Vagina (tissue), 2 donors: ENCODE measurements around the gene S100PBP. TPM values are rescaled to one million over a fixed set of nuclear protein-coding genes. Genes with fewer than 3 reads are reported as not detected.

Source experiments
- DNase-seq, 2 donors: peaks; one replicate each; pipeline ENCODE4 v3.0.0-alpha.2; 2017; ENCODE audit errors: extremely low spot score in 2 of 2
- H3K27ac ChIP-seq: fragments of 200-600 bp; sonication (generic); one replicate; pipeline ENCODE4 v1.5.1; 2019
- H3K27me3 ChIP-seq: fragments of 200-600 bp; sonication (generic); one replicate; pipeline ENCODE4 v1.5.1; 2019
- H3K36me3 ChIP-seq, 2 donors: fragments of 200-600 bp; sonication (generic); one replicate each; pipeline ENCODE4 v1.5.1; 2017 to 2019
- H3K4me1 ChIP-seq: fragments of 200-600 bp; sonication (generic); one replicate; pipeline ENCODE4 v1.5.1; 2019
- H3K4me3 ChIP-seq, 2 donors: fragments of 200-600 bp; sonication (generic); 1 replicate in 1 of 2; 2 replicates in 1 of 2; pipeline ENCODE4 v1.5.1; 2016 to 2019
- H3K9me3 ChIP-seq: fragments of 200-600 bp; sonication (generic); one replicate; pipeline ENCODE4 v1.5.1; 2019
- CTCF ChIP-seq, 3 experiments: fragments of 450-650 bp in 2 of 3; fragments of 200-600 bp in 1 of 3; sonication (generic) in 1 of 3; IDR thresholded peaks; one replicate each; pipeline ENCODE4 v1.5.1; 2017 to 2019; ENCODE audit warnings: antibody characterized with exemption in 3 of 3, mild to moderate bottlenecking in 2 of 3, moderate library complexity in 2 of 3
- POLR2A ChIP-seq, 2 donors: fragments of 450-650 bp; IDR thresholded peaks; one replicate each; pipeline ENCODE4 v1.6.1; 2017; ENCODE audit warnings: antibody characterized with exemption in 2 of 2, mild to moderate bottlenecking in 2 of 2, moderate library complexity in 2 of 2
- POLR2AphosphoS5 ChIP-seq, 2 donors: sonication (generic); formaldehyde crosslinking; IDR thresholded peaks; one replicate each; pipeline ENCODE4 v1.9.0; 2017; ENCODE audit warnings: antibody characterized with exemption in 2 of 2, mild to moderate bottlenecking in 2 of 2, low read depth in 1 of 2; ENCODE audit not compliant: insufficient read depth in 1 of 2
- intact Hi-C: fragments of 100-400 bp; cut with DNase I; formaldehyde crosslinking; loops from one replicate; pipeline ENCODE4 v1.15.1; 2023
- total RNA-seq: library from RNA; depleted of rRNA; stranded (reverse); fragments of >200 nt; gene quantifications from one replicate; pipeline ENCODE4 v1.2.3, GENCODE V29; 2016

S100PBP gene
- total RNA-seq, 1 donor from 2014 or later, result 19.6 TPM

GRCh38 chr1:32828341-32828740, 10.9 kb downstream of the S100PBP start:
- H3K4me3 ChIP-seq, result no peak overlapping the region
- H3K27me3 ChIP-seq, result no peaks in the 10 kb centered on the region
- no peaks in the 10 kb centered on the region for H3K4me1 ChIP-seq
- H3K9me3 ChIP-seq, result no peaks in the 10 kb centered on the region
- DNase-seq, result no peak
- peaks cover 0 to 68% of the 10 kb centered on the region in 2 donors for H3K36me3 ChIP-seq
- no peak overlapping the region for H3K27ac ChIP-seq
- TF ChIP-seq POLR2A (IDR thresholded peaks at IDR 0.05) (no peak), POLR2AphosphoS5 (IDR thresholded peaks at IDR 0.05; ENCODE audit: insufficient read depth in 1 of 2, low read depth in 1 of 2) (no peak), CTCF (IDR thresholded peaks at IDR 0.05) (no peak)
- intact Hi-C loops, result no loop called here

- no peak for DNase-seq
- H3K4me3 ChIP-seq, result no peak overlapping the region
- intact Hi-C loops, result no loop called here
- H3K27ac ChIP-seq, result no peak overlapping the region
- no peaks in the 10 kb centered on the region for H3K9me3 ChIP-seq
- TF ChIP-seq POLR2A (IDR thresholded peaks at IDR 0.05) (no peak), POLR2AphosphoS5 (IDR thresholded peaks at IDR 0.05; ENCODE audit: insufficient read depth in 1 of 2, low read depth in 1 of 2) (no peak), CTCF (IDR thresholded peaks at IDR 0.05) (no peak)
- H3K4me1 ChIP-seq, result no peaks in the 10 kb centered on the region
- peaks cover 0 to 86% of the 10 kb centered on the region in 2 donors for H3K36me3 ChIP-seq
- H3K27me3 ChIP-seq, result no peaks in the 10 kb centered on the region
Measured at GRCh38 chr1:32830092-32830852, 12.8 kb downstream of the S100PBP start.

GRCh38 chr1:32831878-32832277, 14.4 kb downstream of the S100PBP start:
- Histone ChIP-seq H3K4me3 (no peak overlapping the region), H3K27me3 (no peaks in the 10 kb centered on the region), H3K4me1 (no peaks in the 10 kb centered on the region), H3K9me3 (no peaks in the 10 kb centered on the region), H3K36me3 (peaks cover 0 to 74% of the 10 kb centered on the region in 2 donors), H3K27ac (no peak overlapping the region)
- DNase-seq, result no peak
- intact Hi-C loops, result no loop called here
- no peak for TF ChIP-seq POLR2A (IDR thresholded peaks at IDR 0.05)
- no peak for TF ChIP-seq POLR2AphosphoS5 (IDR thresholded peaks at IDR 0.05; ENCODE audit: insufficient read depth in 1 of 2, low read depth in 1 of 2)
- no peak for TF ChIP-seq CTCF (IDR thresholded peaks at IDR 0.05)

GRCh38 chr1:32848354-32849063, 31.1 kb downstream of the S100PBP start:
- H3K36me3 ChIP-seq, result peaks cover 0 to 33% of the 10 kb centered on the region in 2 donors
- intact Hi-C loops, result no loop called here
- TF ChIP-seq POLR2A (IDR thresholded peaks at IDR 0.05) (no peak), CTCF (IDR thresholded peaks at IDR 0.05) (no peak), POLR2AphosphoS5 (IDR thresholded peaks at IDR 0.05; ENCODE audit: insufficient read depth in 1 of 2, low read depth in 1 of 2) (no peak)
- DNase-seq, result no peak
- no peaks in the 10 kb centered on the region for H3K9me3 ChIP-seq
- H3K4me1 ChIP-seq, result no peaks in the 10 kb centered on the region
- no peak overlapping the region for H3K4me3 ChIP-seq
- no peak overlapping the region for H3K27ac ChIP-seq
- no peaks in the 10 kb centered on the region for H3K27me3 ChIP-seq
